Activated T-cell treated with anti-CD3 and anti-CD28 coated beads for 48 hours (primary cell): ENCODE data around the gene DENND4C.
A peak's percentile ranks its signal among the peaks of the same experiment; 100 is the strongest.
"Not testable (repeated sequence)": the region's sequence is repeated elsewhere in the genome, so short reads cannot be mapped to it uniquely, and the experiment has no call there.

Source experiments
- DNase-seq: peaks from one replicate; pipeline ENCODE4 v3.0.0-alpha.2; 2020; ENCODE audit warnings: low read depth

Gene DENND4C

GRCh38 chr9:19372567-19372966 lies 142.1 kb downstream of the DENND4C start:
- no peak for DNase-seq

DNA sequence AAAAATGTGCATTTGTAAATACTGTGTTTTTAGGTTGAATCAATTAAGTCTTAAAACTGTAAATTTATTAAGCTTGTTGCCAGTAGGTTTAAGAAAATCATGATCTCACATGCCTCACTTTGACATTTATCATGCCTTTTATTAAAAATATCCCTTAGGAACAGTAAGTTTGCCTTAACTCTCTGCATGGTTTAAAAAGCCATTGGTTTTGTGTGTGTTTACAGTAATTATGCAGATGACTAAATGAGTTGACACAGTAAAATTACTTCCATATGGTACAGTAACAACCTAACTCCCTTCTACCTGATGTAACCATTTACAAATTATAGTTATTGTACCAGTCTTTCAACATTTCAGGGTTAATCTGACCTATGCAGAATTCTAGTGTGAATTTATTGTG lies 143.0 kb downstream of the DENND4C start:
- no peak for DNase-seq

- DNase-seq = no peak
These were observed 145.0 kb downstream of the DENND4C start for GRCh38 chr9:19375538-19375937.

DNA sequence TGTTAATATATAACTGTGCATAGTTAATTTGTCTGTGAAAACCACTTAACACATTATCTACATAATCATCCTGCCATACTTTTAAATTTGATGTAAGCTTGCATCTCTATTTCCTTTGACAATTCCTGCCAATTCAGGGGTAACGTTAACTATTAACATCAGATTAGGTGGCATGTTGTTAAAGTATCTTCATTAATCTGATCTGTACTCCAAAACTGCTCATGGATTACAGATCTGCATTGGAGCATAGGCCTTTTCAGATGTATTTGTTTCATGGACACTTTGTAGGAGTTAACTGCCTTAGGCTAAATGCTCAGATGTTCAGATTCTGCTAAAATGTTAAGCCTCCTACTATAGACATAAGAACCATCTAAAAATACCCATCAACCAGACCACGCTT lies 146.4 kb downstream of the DENND4C start:
- DNase-seq = no peak

DNA sequence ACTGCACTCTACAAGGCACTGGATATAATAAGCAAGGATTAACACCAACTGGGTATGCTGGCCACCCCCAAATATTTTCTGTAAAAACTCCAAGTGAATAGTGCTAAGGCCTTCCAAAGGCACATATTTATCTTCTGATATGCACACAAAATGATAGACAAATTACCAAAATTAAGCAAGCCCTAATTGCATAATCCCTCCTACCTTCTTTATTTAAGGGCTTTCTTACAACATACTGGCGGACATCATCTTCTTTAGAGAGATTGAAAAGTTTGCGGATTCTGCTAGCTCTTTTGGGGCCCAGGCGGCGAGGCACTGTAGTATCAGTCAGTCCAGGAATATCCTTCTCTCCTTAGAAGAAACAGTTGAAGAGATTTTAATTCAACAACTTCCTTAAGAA lies 147.7 kb downstream of the DENND4C start:
- no peak for DNase-seq

DNA sequence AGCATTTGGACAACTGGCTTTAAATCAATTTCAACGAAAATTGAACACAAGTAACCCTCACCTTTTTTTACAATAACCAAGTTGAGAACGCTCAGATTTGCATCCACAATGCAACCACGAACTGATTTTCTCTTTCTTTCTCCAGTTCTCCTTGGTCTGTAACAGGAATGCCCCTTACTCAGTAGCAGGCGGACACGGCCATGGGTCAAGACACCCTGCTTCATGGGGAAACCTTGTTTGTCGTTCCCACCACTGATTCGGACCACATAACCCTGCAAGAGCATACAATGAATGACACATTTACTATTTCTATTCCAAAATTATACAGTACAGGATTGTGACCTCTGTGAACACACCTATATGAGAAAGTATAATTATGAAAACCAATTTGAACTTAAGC lies 148.2 kb downstream of the DENND4C start:
- DNase-seq = no peak

DNA sequence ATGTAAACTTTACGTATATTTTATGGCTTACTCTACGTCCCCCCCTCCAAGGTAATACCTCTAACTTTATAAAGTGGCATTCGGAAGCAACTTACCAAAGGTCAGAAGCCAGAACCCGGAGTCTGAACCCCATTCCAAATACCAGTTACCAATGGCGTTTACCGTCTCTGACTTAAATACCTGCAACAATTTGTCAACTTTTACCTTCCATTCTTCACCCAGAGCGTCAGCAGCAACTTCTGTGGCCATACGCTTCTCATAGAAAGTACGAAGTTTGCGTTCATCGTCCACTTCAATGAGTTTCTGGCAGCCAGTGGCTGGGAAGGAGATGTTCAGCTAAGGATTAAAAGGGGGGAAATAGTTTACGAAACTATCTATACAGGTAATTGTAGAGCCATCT lies 148.8 kb downstream of the DENND4C start:
- DNase-seq = no peak

GRCh38 chr9:19379697-19380046 lies 149.2 kb downstream of the DENND4C start:
- DNase-seq = no peak

- DNase-seq = no peak
These were observed 150.3 kb downstream of the DENND4C start for GRCh38 chr9:19380826-19381075.

DNA sequence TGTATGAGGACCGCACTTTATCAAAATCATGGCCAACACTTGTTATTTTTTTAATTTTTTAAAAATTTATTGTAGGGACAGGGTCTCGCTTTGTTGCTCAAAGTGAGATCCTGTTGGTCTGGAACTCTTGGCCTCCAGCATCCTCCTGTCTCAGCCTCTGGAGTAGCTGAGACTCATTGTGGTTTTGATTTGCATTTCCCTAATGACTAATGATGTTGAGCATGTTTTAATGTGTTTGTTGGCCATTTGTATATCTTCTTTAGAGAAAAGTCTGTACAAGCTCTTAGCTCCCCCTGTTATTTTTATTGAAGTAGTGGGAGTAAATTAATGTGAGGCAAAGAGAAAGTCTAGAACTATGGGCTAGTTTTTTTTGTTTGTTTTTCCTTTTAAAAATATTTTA lies 151.2 kb downstream of the DENND4C start:
- no peak for DNase-seq

- DNase-seq = not testable (repeated sequence)
These were observed 154.7 kb downstream of the DENND4C start for GRCh38 chr9:19385212-19385611.

DNA sequence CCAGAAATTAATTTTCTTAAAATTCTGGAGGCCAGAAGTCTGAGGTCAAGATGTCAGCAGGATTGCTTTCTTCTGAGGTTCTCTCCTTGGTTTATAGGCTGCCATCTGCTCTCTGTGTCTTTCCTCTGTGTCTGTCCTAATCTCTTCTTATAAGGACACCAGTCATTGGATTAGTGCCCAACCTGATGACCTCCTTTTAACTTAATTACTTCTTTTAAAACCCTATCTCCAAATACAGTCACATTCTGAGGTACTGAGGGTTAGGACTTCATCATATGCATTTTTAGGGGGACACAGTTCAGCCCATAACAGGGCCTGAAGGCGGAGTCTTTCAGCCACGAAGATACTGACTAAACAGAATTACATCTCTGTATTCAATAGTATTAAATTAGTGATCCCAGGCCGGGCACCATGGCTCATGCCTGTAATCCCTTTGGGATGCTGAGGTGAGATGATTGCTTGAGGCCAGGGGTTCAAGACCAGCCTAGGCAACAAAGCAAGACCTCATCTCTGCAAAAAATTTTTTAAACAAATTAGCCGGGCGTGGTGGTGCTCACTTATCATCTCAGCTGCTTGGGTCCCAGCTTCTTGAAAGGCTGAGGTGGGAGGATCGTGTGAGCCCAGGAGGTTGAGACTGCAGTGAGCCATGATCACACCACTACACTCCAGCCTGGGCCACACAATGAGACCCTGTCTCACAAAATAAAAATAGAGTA lies 155.5 kb downstream of the DENND4C start:
- no peak for DNase-seq

DNA sequence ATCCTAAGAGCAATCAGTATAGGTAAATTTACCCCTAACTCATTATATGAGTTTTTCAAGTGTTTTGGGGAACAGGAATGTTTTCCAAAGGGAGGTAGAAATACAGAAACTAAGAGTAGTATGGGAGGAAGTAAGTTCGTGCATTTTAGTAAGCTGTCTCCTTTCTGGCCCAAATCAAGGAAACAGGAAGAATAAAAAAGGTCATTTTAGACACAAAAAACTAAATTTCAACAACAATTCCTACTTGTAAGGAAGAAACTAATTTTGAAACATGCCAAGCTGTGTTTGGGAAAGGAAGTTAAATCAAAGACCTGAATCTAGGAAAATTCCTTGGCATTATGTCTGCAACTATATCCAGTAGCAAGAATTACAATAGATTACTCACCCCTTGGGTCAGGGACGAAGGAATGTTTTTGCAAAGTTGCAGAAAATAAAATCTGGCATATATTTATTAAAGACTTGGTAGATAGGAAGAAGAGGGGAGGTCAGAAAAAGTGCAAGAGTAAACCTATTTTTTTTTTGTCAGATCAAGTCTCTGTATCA lies 156.1 kb downstream of the DENND4C start:
- no peak for DNase-seq

- DNase-seq = no peak
These were observed 156.8 kb downstream of the DENND4C start for GRCh38 chr9:19387317-19387716.

GRCh38 chr9:19389539-19389938 lies 159.0 kb downstream of the DENND4C start:
- not testable (repeated sequence) for DNase-seq

GRCh38 chr9:19397845-19398244 lies 167.4 kb downstream of the DENND4C start:
- no peak for DNase-seq

GRCh38 chr9:19403231-19403630 lies 172.7 kb downstream of the DENND4C start:
- not testable (repeated sequence) for DNase-seq

DNA sequence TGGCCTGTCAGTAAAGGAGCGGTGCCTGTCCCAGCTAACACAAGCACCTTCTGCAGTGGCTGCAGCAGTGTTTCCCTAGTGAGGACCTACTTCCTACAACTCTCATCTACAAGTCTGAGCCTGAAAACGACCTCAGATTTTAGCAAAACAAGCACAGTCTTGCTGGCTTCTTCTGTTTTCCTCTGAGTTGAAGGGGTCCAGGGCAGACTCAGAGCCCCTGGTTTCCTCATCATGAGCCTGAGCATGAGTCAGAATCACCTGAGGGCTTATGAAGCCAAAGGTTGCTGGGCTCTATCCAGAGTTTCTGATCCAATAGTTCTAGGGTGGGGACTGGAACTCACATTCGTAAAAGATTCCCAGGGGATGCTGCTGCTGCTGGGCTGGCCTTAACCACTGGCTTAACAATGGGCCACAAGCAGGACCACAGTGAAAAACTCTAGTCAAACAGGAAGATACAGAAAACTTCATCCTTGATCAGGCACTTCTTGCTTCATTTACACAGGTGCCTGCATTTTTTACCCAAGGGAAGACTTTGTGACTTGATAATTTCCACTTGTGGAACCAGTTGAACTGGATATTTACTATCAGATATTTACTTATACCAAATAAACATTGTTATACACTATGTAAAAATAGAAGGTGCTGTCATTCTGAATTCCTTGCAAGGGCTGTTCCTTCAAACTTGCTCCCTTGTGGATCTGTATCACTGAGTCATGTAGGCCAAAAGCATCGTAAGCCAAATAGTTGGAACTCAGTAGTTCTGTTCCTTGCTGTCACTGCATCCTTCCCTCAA lies 174.0 kb downstream of the DENND4C start:
- no peak for DNase-seq

GRCh38 chr9:19405771-19406170 lies 175.3 kb downstream of the DENND4C start:
- no peak for DNase-seq

DNA sequence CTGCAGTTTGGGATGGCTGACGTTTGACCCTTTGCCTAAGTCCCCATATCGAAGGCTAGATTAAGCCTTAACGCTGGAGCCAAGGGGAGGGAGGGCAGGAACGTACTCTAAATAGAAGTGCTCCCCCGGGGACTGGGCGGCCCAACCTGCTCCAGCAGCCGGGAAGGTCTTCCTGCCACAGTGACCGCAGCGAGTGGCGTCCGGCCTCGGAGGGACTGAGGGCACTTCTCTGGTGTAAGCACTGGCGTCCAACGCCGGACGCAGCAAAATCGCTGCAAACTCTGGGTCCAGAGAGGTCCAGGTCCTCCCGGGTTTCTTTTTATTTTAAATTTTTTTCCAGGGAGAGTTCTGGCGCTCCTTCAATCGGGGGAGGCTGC lies 177.8 kb downstream of the DENND4C start:
- no peak for DNase-seq

GRCh38 chr9:19408693-19409400 lies 178.4 kb downstream of the DENND4C start, which contains the start of gene ACER2:
TSS of gene ACER2 (plus strand) at chr9:19409009. CDS start at chr9:19409085, 76 bp downstream.
- DNase-seq = peak; percentile 92

- no peak for DNase-seq
These were observed 179.1 kb downstream of the DENND4C start for GRCh38 chr9:19409401-19410194.
